ENCODE results near the gene SOD1.

- TF ChIP-seq POLR2A (IDR thresholded peaks at IDR 0.05) (no peak), CTCF (IDR thresholded peaks at IDR 0.05) (no peak)
Measured at GRCh38 chr21:31668651-31669491, 9.4 kb downstream of the SOD1 start.

Measured in tibial nerve (tissue), 3 donors.